Loucy (cell line): ENCODE measurements around the gene ANXA9.

Experiments used
- H2AFZ ChIP-seq: fragments of 200-600 bp; sonication (generic); 2 replicates; pipeline ENCODE4 v1.6.0; 2016; ENCODE audit warnings: antibody characterized with exemption, mild to moderate bottlenecking, low read length, moderate library complexity
- H3F3A ChIP-seq: fragments of 200-600 bp; 2 replicates; pipeline ENCODE4 v1.6.0; 2016; ENCODE audit warnings: antibody characterized with exemption, low read depth, mild to moderate bottlenecking
- H3K27me3 ChIP-seq: fragments of 200-600 bp; sonication (generic); 2 replicates; pipeline ENCODE4 v1.6.1; 2014; ENCODE audit warnings: low read length, mild to moderate bottlenecking; ENCODE audit not compliant: insufficient read depth, poor library complexity, severe bottlenecking
- H3K36me3 ChIP-seq: fragments of 200-600 bp; sonication (generic); 2 replicates; pipeline ENCODE4 v1.6.1; 2016; ENCODE audit warnings: low read length; ENCODE audit not compliant: insufficient read depth
- H3K4me1 ChIP-seq: fragments of 200-600 bp; sonication (generic); 2 replicates; pipeline ENCODE4 v1.5.1; 2014; ENCODE audit warnings: low read length, mild to moderate bottlenecking; ENCODE audit not compliant: insufficient read depth, poor library complexity, severe bottlenecking
- H3K4me2 ChIP-seq: fragments of 200-600 bp; sonication (generic); 2 replicates; pipeline ENCODE4 v1.6.0; 2014; ENCODE audit warnings: antibody characterized with exemption, low read length, low read depth, mild to moderate bottlenecking; ENCODE audit not compliant: poor library complexity, severe bottlenecking
- H3K4me3 ChIP-seq: fragments of 200-600 bp; sonication (generic); 2 replicates; pipeline ENCODE4 v1.5.1; 2014; ENCODE audit warnings: low read length, mild to moderate bottlenecking, mixed read lengths; ENCODE audit not compliant: poor library complexity, severe bottlenecking
- H3K79me2 ChIP-seq: fragments of 200-600 bp; sonication (generic); 2 replicates; pipeline ENCODE4 v1.6.1; 2014; ENCODE audit warnings: low read length; ENCODE audit not compliant: insufficient read depth
- H3K9ac ChIP-seq: fragments of 200-600 bp; sonication (generic); 2 replicates; pipeline ENCODE4 v1.6.0; 2014; ENCODE audit warnings: mild to moderate bottlenecking, low read depth, low read length, moderate library complexity; ENCODE audit not compliant: poor library complexity, severe bottlenecking
- H3K9me2 ChIP-seq: fragments of 200-600 bp; sonication (generic); replicated peaks from 2 replicates; pipeline ENCODE4 v1.6.1; 2016; ENCODE audit warnings: low read depth, low read length, mixed read lengths
- H3K9me3 ChIP-seq: fragments of 200-600 bp; sonication (generic); 2 replicates; pipeline ENCODE4 v1.6.1; 2014; ENCODE audit warnings: mild to moderate bottlenecking, antibody characterized with exemption, low read length, low read depth; ENCODE audit not compliant: insufficient read depth
- H4K20me1 ChIP-seq: fragments of 200-600 bp; sonication (generic); 2 replicates; pipeline ENCODE4 v1.6.0; 2014; ENCODE audit warnings: antibody characterized with exemption, low read length, mild to moderate bottlenecking; ENCODE audit not compliant: insufficient read depth, poor library complexity, severe bottlenecking
- CTCF ChIP-seq: fragments of 200-600 bp; sonication (generic); conservative IDR thresholded peaks from 2 replicates; pipeline ENCODE4 v1.5.1; 2014; ENCODE audit warnings: mild to moderate bottlenecking, antibody characterized with exemption, low read length
- EZH2phosphoT487 ChIP-seq: fragments of 200-600 bp; IDR thresholded peaks from 2 replicates; pipeline ENCODE4 v1.6.1; 2018; ENCODE audit warnings: antibody characterized with exemption, mild to moderate bottlenecking, moderate library complexity, borderline replicate concordance

The ANXA9 gene

GRCh38 chr1:151012684-151013471 is 30.8 kb downstream of the ANXA9 start:
- Histone ChIP-seq H3K9ac (peak overlapping the region; percentile 17), H4K20me1 (no peaks in the 10 kb centered on the region), H3F3A (peaks cover 7% of the 10 kb centered on the region; the same call in 1 of the 2 replicates), H3K27me3 (no peaks in the 10 kb centered on the region), H3K4me2 (peak overlapping the region; percentile 48), H3K36me3 (no peaks in the 10 kb centered on the region), H3K4me3 (peak overlapping the region; percentile 15), H3K4me1 (peaks cover 50% of the 10 kb centered on the region), H3K9me3 (no peaks in the 10 kb centered on the region), H2AFZ (no peak overlapping the region), H3K79me2 (peaks cover 34% of the 10 kb centered on the region), H3K9me2 (no peaks in the 10 kb centered on the region)
- no peak for TF ChIP-seq CTCF
- TF ChIP-seq EZH2phosphoT487: no peak

GRCh38 chr1:151013518-151013917 is 31.4 kb downstream of the ANXA9 start:
- Histone ChIP-seq H3K27me3 (no peaks in the 10 kb centered on the region), H3K9ac (peak overlapping the region; percentile 13), H3K4me3 (peak overlapping the region; percentile 15), H3K79me2 (peaks cover 32% of the 10 kb centered on the region), H3K9me2 (no peaks in the 10 kb centered on the region), H3K9me3 (no peaks in the 10 kb centered on the region), H4K20me1 (no peaks in the 10 kb centered on the region), H2AFZ (no peak overlapping the region), H3K36me3 (no peaks in the 10 kb centered on the region), H3F3A (peaks cover 7% of the 10 kb centered on the region; the same call in 1 of the 2 replicates), H3K4me2 (peak overlapping the region; percentile 48), H3K4me1 (peaks cover 47% of the 10 kb centered on the region)
- TF ChIP-seq CTCF (peak; percentile 22; the same call in 1 of the 2 replicates), EZH2phosphoT487 (no peak)

GRCh38 chr1:151024540-151025146 is 42.6 kb downstream of the ANXA9 start:
- H3K9me3 ChIP-seq: no peaks in the 10 kb centered on the region
- H3K4me2 ChIP-seq: no peak overlapping the region
- no peaks in the 10 kb centered on the region for H3K4me1 ChIP-seq
- H3F3A ChIP-seq: no peaks in the 10 kb centered on the region
- H3K9me2 ChIP-seq: no peaks in the 10 kb centered on the region
- H3K27me3 ChIP-seq: no peaks in the 10 kb centered on the region
- H2AFZ ChIP-seq: no peak overlapping the region
- TF ChIP-seq EZH2phosphoT487 (no peak), CTCF (peak; percentile 92)
- no peak overlapping the region for H3K4me3 ChIP-seq
- H3K9ac ChIP-seq: no peak overlapping the region
- peaks cover 11% of the 10 kb centered on the region; the same call in 1 of the 2 replicates for H3K36me3 ChIP-seq
- no peaks in the 10 kb centered on the region for H4K20me1 ChIP-seq
- no peaks in the 10 kb centered on the region for H3K79me2 ChIP-seq
